ENCODE results near the gene CEP41. TPM values are rescaled to one million over a fixed set of nuclear protein-coding genes. Genes with fewer than 3 reads are reported as not detected.
A peak's percentile ranks its signal among the peaks of the same experiment; 100 is the strongest.

The CEP41 gene
- total RNA-seq, 3 donors from 2014 or later, result 5.9 to 8.9 (median 7.0) TPM

GRCh38 chr7:130390486-130390885 lies 50.3 kb downstream of the CEP41 start:
- no peaks in the 10 kb centered on the region for H3K36me3 ChIP-seq
- no peak overlapping the region for H3K27ac ChIP-seq
- no peaks in the 10 kb centered on the region for H3K9me3 ChIP-seq
- no peaks in the 10 kb centered on the region for H3K4me1 ChIP-seq
- TF ChIP-seq CTCF (IDR thresholded peaks at IDR 0.05), result no peak
- TF ChIP-seq POLR2AphosphoS5 (IDR thresholded peaks at IDR 0.05), result no peak
- TF ChIP-seq POLR2A (IDR thresholded peaks at IDR 0.05), result no peak
- no peaks in the 10 kb centered on the region for H3K27me3 ChIP-seq
- DNase-seq (ENCODE audit: low spot score in 2 of 2), result no peak
- intact Hi-C loops (cut with DNase I; ENCODE audit: low total_unique reads), result no loop called here
- H3K4me3 ChIP-seq, result no peak overlapping the region

- intact Hi-C loops (cut with DNase I; ENCODE audit: low total_unique reads), result no loop called here
- no peak for DNase-seq (ENCODE audit: low spot score in 2 of 2)
- Histone ChIP-seq H3K27ac (no peak overlapping the region), H3K9me3 (no peaks in the 10 kb centered on the region), H3K4me1 (no peaks in the 10 kb centered on the region), H3K4me3 (no peak overlapping the region), H3K27me3 (no peaks in the 10 kb centered on the region), H3K36me3 (no peaks in the 10 kb centered on the region)
- TF ChIP-seq POLR2AphosphoS5 (IDR thresholded peaks at IDR 0.05), result no peak
- TF ChIP-seq CTCF (IDR thresholded peaks at IDR 0.05), result no peak
- no peak for TF ChIP-seq POLR2A (IDR thresholded peaks at IDR 0.05)
Observed at GRCh38 chr7:130388671-130389070, 52.1 kb downstream of the CEP41 start.

GRCh38 chr7:130387628-130388403 lies 53.0 kb downstream of the CEP41 start:
- no peaks in the 10 kb centered on the region for H3K36me3 ChIP-seq
- no peak overlapping the region for H3K27ac ChIP-seq
- H3K4me3 ChIP-seq, result no peak overlapping the region
- no peaks in the 10 kb centered on the region for H3K4me1 ChIP-seq
- DNase-seq (ENCODE audit: low spot score in 2 of 2), result no peak
- TF ChIP-seq POLR2A (IDR thresholded peaks at IDR 0.05), result no peak
- TF ChIP-seq POLR2AphosphoS5 (IDR thresholded peaks at IDR 0.05), result no peak
- no peak for TF ChIP-seq CTCF (IDR thresholded peaks at IDR 0.05)
- intact Hi-C loops (cut with DNase I; ENCODE audit: low total_unique reads), result no loop called here
- no peaks in the 10 kb centered on the region for H3K9me3 ChIP-seq
- no peaks in the 10 kb centered on the region for H3K27me3 ChIP-seq

GRCh38 chr7:130387306-130387627 lies 53.5 kb downstream of the CEP41 start:
- no peaks in the 10 kb centered on the region for H3K36me3 ChIP-seq
- H3K4me1 ChIP-seq, result no peaks in the 10 kb centered on the region
- no peaks in the 10 kb centered on the region for H3K27me3 ChIP-seq
- H3K27ac ChIP-seq, result peak overlapping the region in 1 of 2 donors; percentile 40
- no peak overlapping the region for H3K4me3 ChIP-seq
- no peak for DNase-seq (ENCODE audit: low spot score in 2 of 2)
- no peaks in the 10 kb centered on the region for H3K9me3 ChIP-seq
- intact Hi-C loops (cut with DNase I; ENCODE audit: low total_unique reads), result no loop called here
- TF ChIP-seq POLR2AphosphoS5 (IDR thresholded peaks at IDR 0.05) (no peak), POLR2A (IDR thresholded peaks at IDR 0.05) (no peak), CTCF (IDR thresholded peaks at IDR 0.05) (no peak)

GRCh38 chr7:130386876-130387275 lies 53.9 kb downstream of the CEP41 start:
- TF ChIP-seq POLR2A (IDR thresholded peaks at IDR 0.05) (no peak), POLR2AphosphoS5 (IDR thresholded peaks at IDR 0.05) (no peak), CTCF (IDR thresholded peaks at IDR 0.05) (no peak)
- Histone ChIP-seq H3K9me3 (no peaks in the 10 kb centered on the region), H3K4me1 (no peaks in the 10 kb centered on the region), H3K4me3 (no peak overlapping the region), H3K36me3 (no peaks in the 10 kb centered on the region), H3K27ac (peak overlapping the region in 1 of 2 donors; percentile 40), H3K27me3 (no peaks in the 10 kb centered on the region)
- intact Hi-C loops (cut with DNase I; ENCODE audit: low total_unique reads), result no loop called here
- no peak for DNase-seq (ENCODE audit: low spot score in 2 of 2)
